Endodermal cell (in vitro differentiated cells): ENCODE results near the gene DNPEP. TPM values are rescaled to one million over a fixed set of nuclear protein-coding genes. Genes with fewer than 3 reads are reported as not detected.
A peak's percentile ranks its signal among the peaks of the same experiment; 100 is the strongest.

Source experiments
- DNase-seq: peaks from one replicate; pipeline ENCODE4 v3.0.0-alpha.2; 2017
- H3K27ac ChIP-seq: 2 replicates; pipeline ENCODE4 v1.5.1; 2013; ENCODE audit warnings: mild to moderate bottlenecking, low read depth, low read length, moderate library complexity
- H3K27me3 ChIP-seq: 2 replicates; pipeline ENCODE4 v1.6.1; 2013; ENCODE audit warnings: mild to moderate bottlenecking, low read length, moderate library complexity; ENCODE audit not compliant: insufficient read depth, control insufficient read depth, poor library complexity, severe bottlenecking
- H3K36me3 ChIP-seq: 2 replicates; pipeline ENCODE4 v1.7.0; 2013; ENCODE audit warnings: mild to moderate bottlenecking, low read length, moderate library complexity; ENCODE audit not compliant: control insufficient read depth, insufficient read depth
- H3K4me1 ChIP-seq: one replicate; pipeline ENCODE4 v1.7.0; 2013; ENCODE audit warnings: low read length; ENCODE audit not compliant: control insufficient read depth, insufficient read depth
- H3K4me3 ChIP-seq: 2 replicates; pipeline ENCODE4 v1.5.1; 2013; ENCODE audit warnings: mild to moderate bottlenecking, low read length, moderate library complexity
- H3K9ac ChIP-seq: 2 replicates; pipeline ENCODE4 v1.6.1; 2013; ENCODE audit warnings: mild to moderate bottlenecking, low read length, moderate library complexity; ENCODE audit not compliant: poor library complexity, severe bottlenecking; ENCODE audit errors: extremely low read depth
- H3K9me3 ChIP-seq: 2 replicates; pipeline ENCODE4 v1.6.1; 2013; ENCODE audit warnings: mild to moderate bottlenecking, low read length, moderate library complexity; ENCODE audit not compliant: control insufficient read depth
- H3K27ac Mint-ChIP-seq: 2 replicates; pipeline ENCODE4 v1.8.0; 2020; ENCODE audit warnings: mixed read lengths
- H3K27me3 Mint-ChIP-seq: 2 replicates; pipeline ENCODE4 v1.8.0; 2021; ENCODE audit warnings: mild to moderate bottlenecking, mixed read lengths; ENCODE audit not compliant: insufficient read depth
- H3K36me3 Mint-ChIP-seq: 2 replicates; pipeline ENCODE4 v1.8.0; 2020; ENCODE audit warnings: low read depth, mixed read lengths
- H3K4me1 Mint-ChIP-seq: 2 replicates; pipeline ENCODE4 v1.8.0; 2020; ENCODE audit warnings: mixed read lengths
- H3K4me3 Mint-ChIP-seq: 2 replicates; pipeline ENCODE4 v1.8.0; 2020; ENCODE audit warnings: mild to moderate bottlenecking, moderate library complexity, mixed read lengths
- H3K9me3 Mint-ChIP-seq: 2 replicates; pipeline ENCODE4 v1.8.0; 2020; ENCODE audit warnings: mild to moderate bottlenecking, mixed read lengths
- CTCF ChIP-seq: fragments of 200-600 bp; sonication (generic); conservative IDR thresholded peaks from 2 replicates; pipeline ENCODE4 v1.5.0; 2021; ENCODE audit warnings: antibody characterized with exemption, mild to moderate bottlenecking
- WGBS, 2 experiments: methylation state at CpG; one replicate each; pipeline versions ENCODE4 v1.1.5 to v1.1.7; 2013; ENCODE audit warnings: missing lambda C conversion rate in 2 of 2, mixed read lengths in 1 of 2; ENCODE audit not compliant: insufficient coverage in 1 of 2, insufficient read length in 1 of 2; 5-methylcytosine and 5-hydroxymethylcytosine counted together
- total RNA-seq, 2 donors: library from RNA; stranded (reverse); fragmentation: NEBNext Ultra II Directional in 1 of 2; extraction: Animal tissue kit (Norgen Biotek cat#: 25700) in 1 of 2; gene quantifications; 2 replicates in 1 of 2; 3 replicates in 1 of 2; pipeline ENCODE4 v1.2.1, GENCODE V29; 2021

DNPEP gene
- total RNA-seq, 2 donors from 2014 or later, result 54.6 to 76.1 TPM

DNA sequence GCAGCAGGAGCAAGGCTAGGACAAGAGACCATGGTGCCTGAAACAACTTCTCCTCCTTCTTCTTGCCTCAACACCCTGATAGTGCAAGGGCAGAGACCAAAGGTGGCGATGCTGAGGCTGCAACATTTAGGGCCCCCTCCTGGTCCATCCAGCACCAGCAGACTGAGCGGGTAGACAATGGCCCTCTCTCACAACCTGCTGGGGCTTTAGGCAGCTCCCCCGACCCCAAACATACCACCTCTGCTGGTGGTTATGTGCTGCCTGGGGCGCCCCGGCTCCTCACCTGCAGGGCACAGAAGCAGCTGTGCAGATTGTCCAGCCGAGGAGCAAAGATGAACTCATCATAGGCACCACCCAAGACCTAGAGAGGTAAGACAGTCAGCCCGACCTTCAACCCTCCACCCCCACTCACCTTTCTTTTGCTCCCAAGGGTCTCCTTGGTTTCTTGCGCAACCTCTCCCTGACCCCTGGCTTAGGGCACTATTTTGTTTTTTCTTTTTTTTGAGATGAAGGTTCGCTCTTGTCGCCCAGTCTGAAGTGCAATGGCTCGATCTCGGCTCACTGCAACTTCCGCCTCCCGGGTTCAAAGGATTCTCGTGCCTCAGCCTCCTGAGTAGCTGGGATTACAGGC is 3.5 kb downstream of the DNPEP start:
- Histone ChIP-seq H3K4me3 (no peak overlapping the region), H3K27ac (no peak overlapping the region), H3K9ac (no peak overlapping the region), H3K27me3 (no peaks in the 10 kb centered on the region), H3K9me3 (no peaks in the 10 kb centered on the region), H3K36me3 (peaks cover 39% of the 10 kb centered on the region), H3K4me1 (peaks cover 4% of the 10 kb centered on the region)
- DNase-seq, result peak; percentile 73
- H3K27me3 Mint-ChIP-seq, result no peaks in the 10 kb centered on the region
- no peaks in the 10 kb centered on the region for H3K9me3 Mint-ChIP-seq
- no peaks in the 10 kb centered on the region for H3K4me1 Mint-ChIP-seq
- H3K27ac Mint-ChIP-seq, result no peak overlapping the region
- no peak overlapping the region for H3K4me3 Mint-ChIP-seq
- TF ChIP-seq CTCF, result peak; percentile 66
- 82 to 84% methylated on average over 12 to 15 of the region's 15 CpGs for WGBS, 2 experiments
- peaks cover 44% of the 10 kb centered on the region for H3K36me3 Mint-ChIP-seq

GRCh38 chr2:219381448-219381847 is 6.3 kb downstream of the DNPEP start:
- Histone ChIP-seq H3K36me3 (peaks cover 42% of the 10 kb centered on the region), H3K27ac (no peak overlapping the region), H3K9ac (no peak overlapping the region), H3K4me3 (no peak overlapping the region), H3K9me3 (no peaks in the 10 kb centered on the region), H3K27me3 (no peaks in the 10 kb centered on the region), H3K4me1 (no peaks in the 10 kb centered on the region)
- Mint-ChIP-seq H3K27ac (no peak overlapping the region), H3K4me3 (no peak overlapping the region), H3K27me3 (no peaks in the 10 kb centered on the region), H3K36me3 (peaks cover 45% of the 10 kb centered on the region), H3K9me3 (no peaks in the 10 kb centered on the region), H3K4me1 (no peaks in the 10 kb centered on the region)
- TF ChIP-seq CTCF, result no peak
- DNase-seq, result no peak
- WGBS, 2 experiments, result 92 to 100% methylated on average over 2 to 9 of the region's 9 CpGs

GRCh38 chr2:219380926-219381325 is 6.8 kb downstream of the DNPEP start:
- no peaks in the 10 kb centered on the region for H3K9me3 Mint-ChIP-seq
- TF ChIP-seq CTCF, result peak; percentile 30
- Histone ChIP-seq H3K4me1 (no peaks in the 10 kb centered on the region), H3K36me3 (peaks cover 39% of the 10 kb centered on the region), H3K4me3 (no peak overlapping the region), H3K9me3 (no peaks in the 10 kb centered on the region), H3K9ac (no peak overlapping the region), H3K27me3 (no peaks in the 10 kb centered on the region), H3K27ac (no peak overlapping the region)
- H3K27ac Mint-ChIP-seq, result no peak overlapping the region
- H3K4me3 Mint-ChIP-seq, result no peak overlapping the region
- H3K4me1 Mint-ChIP-seq, result no peaks in the 10 kb centered on the region
- no peak for DNase-seq
- H3K27me3 Mint-ChIP-seq, result no peaks in the 10 kb centered on the region
- H3K36me3 Mint-ChIP-seq, result peaks cover 42% of the 10 kb centered on the region
